Mesothelial cell of epicardium (in vitro differentiated cells): ENCODE measurements around the gene CFAP20DC. TPM values are rescaled to one million over a fixed set of nuclear protein-coding genes. Genes with fewer than 3 reads are reported as not detected.

Experiments used
- DNase-seq, 2 experiments: peaks; one replicate each; pipeline ENCODE4 v3.0.0; 2021; ENCODE audit warnings: low spot score in 2 of 2; ENCODE audit not compliant: unreplicated experiment in 2 of 2
- H3K27ac Mint-ChIP-seq: 2 replicates; pipeline ENCODE4 v1.8.0; 2021; ENCODE audit warnings: mixed read lengths
- H3K27me3 Mint-ChIP-seq: 2 replicates; pipeline ENCODE4 v1.8.0; 2021; ENCODE audit warnings: low read depth, mixed read lengths
- H3K36me3 Mint-ChIP-seq: 2 replicates; pipeline ENCODE4 v1.8.0; 2021; ENCODE audit warnings: mixed read lengths
- H3K4me1 Mint-ChIP-seq: 2 replicates; pipeline ENCODE4 v1.8.0; 2021; ENCODE audit warnings: mixed read lengths
- H3K4me3 Mint-ChIP-seq: 2 replicates; pipeline ENCODE4 v1.8.0; 2021; ENCODE audit warnings: mild to moderate bottlenecking, moderate library complexity, mixed read lengths
- H3K9me3 Mint-ChIP-seq: 2 replicates; pipeline ENCODE4 v1.8.0; 2021; ENCODE audit warnings: mixed read lengths
- total RNA-seq: library from RNA; stranded (reverse); gene quantifications from 3 replicates; pipeline ENCODE4 v1.2.1, GENCODE V29; 2021
- TF ChIP-seq, protein P1 (sequence below): fragments of 200-600 bp; sonication (generic); IDR thresholded peaks from one replicate; pipeline ENCODE4 v1.5.0; 2021; ENCODE audit warnings: antibody characterized with exemption; ENCODE audit not compliant: unreplicated experiment

CFAP20DC gene
- total RNA-seq, 1 donor from 2014 or later: 5.4 TPM

DNA sequence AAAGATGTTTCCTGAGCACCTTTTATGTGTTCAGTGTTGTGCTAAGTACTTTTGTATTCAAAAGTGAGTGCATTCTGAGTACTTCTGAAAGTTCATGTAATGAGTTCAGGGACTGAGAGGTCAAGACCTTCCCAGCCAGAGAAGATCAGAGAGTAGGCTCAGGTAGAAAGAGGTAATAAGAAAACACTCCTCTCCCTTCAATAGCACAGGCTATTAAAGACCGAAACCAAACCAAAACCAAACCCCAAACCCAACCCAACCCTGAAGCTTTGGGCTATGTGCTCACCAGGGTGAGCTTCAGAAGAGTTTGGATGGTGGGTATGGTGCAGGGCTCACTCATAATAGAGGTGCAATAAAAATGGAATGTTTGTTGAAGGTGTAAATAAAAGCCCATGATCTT is 306.5 kb downstream of the CFAP20DC start:
- Mint-ChIP-seq H3K9me3 (no peaks in the 10 kb centered on the region), H3K27ac (no peak overlapping the region), H3K4me3 (no peak overlapping the region), H3K4me1 (no peaks in the 10 kb centered on the region), H3K27me3 (peaks cover 8% of the 10 kb centered on the region), H3K36me3 (no peaks in the 10 kb centered on the region)
- no peak for DNase-seq
- TF ChIP-seq, protein P1, sequence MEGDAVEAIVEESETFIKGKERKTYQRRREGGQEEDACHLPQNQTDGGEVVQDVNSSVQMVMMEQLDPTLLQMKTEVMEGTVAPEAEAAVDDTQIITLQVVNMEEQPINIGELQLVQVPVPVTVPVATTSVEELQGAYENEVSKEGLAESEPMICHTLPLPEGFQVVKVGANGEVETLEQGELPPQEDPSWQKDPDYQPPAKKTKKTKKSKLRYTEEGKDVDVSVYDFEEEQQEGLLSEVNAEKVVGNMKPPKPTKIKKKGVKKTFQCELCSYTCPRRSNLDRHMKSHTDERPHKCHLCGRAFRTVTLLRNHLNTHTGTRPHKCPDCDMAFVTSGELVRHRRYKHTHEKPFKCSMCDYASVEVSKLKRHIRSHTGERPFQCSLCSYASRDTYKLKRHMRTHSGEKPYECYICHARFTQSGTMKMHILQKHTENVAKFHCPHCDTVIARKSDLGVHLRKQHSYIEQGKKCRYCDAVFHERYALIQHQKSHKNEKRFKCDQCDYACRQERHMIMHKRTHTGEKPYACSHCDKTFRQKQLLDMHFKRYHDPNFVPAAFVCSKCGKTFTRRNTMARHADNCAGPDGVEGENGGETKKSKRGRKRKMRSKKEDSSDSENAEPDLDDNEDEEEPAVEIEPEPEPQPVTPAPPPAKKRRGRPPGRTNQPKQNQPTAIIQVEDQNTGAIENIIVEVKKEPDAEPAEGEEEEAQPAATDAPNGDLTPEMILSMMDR: no peak

GRCh38 chr3:58742239-58742638 is 307.6 kb downstream of the CFAP20DC start:
- peaks cover 9% of the 10 kb centered on the region for H3K27me3 Mint-ChIP-seq
- H3K36me3 Mint-ChIP-seq: no peaks in the 10 kb centered on the region
- no peak overlapping the region for H3K27ac Mint-ChIP-seq
- DNase-seq: no peak
- H3K4me3 Mint-ChIP-seq: no peak overlapping the region
- H3K9me3 Mint-ChIP-seq: no peaks in the 10 kb centered on the region
- H3K4me1 Mint-ChIP-seq: no peaks in the 10 kb centered on the region
- TF ChIP-seq, protein P1: no peak

DNA sequence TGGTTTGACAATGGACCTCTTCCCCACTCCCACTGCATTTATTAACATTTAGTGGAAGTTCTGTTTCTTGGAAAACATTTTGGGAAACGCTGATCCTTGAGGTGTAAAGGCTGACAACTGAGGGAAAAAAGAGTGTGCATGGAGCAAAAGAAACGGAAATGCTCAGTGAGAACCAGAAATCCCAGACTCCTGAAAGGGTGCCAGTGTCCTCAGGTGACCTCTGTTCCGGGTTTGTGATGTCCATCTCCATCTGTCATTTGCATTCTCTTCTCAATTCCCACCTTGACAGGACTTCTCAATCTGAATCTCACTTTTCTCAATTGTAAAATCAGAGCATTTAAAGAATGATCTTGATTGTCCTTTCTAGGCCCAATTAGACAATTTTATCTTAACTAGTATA is 312.2 kb downstream of the CFAP20DC start:
- peaks cover 8% of the 10 kb centered on the region for H3K27me3 Mint-ChIP-seq
- no peaks in the 10 kb centered on the region for H3K36me3 Mint-ChIP-seq
- no peaks in the 10 kb centered on the region for H3K9me3 Mint-ChIP-seq
- no peak overlapping the region for H3K4me3 Mint-ChIP-seq
- TF ChIP-seq, protein P1: no peak
- no peaks in the 10 kb centered on the region for H3K4me1 Mint-ChIP-seq
- DNase-seq: no peak
- H3K27ac Mint-ChIP-seq: no peak overlapping the region

GRCh38 chr3:58731673-58732072 is 318.2 kb downstream of the CFAP20DC start:
- Mint-ChIP-seq H3K4me3 (no peak overlapping the region), H3K27me3 (peaks cover 3% of the 10 kb centered on the region), H3K27ac (no peak overlapping the region), H3K36me3 (no peaks in the 10 kb centered on the region), H3K9me3 (peaks cover 4% of the 10 kb centered on the region), H3K4me1 (no peaks in the 10 kb centered on the region)
- no peak for DNase-seq
- TF ChIP-seq, protein P1: no peak

DNA sequence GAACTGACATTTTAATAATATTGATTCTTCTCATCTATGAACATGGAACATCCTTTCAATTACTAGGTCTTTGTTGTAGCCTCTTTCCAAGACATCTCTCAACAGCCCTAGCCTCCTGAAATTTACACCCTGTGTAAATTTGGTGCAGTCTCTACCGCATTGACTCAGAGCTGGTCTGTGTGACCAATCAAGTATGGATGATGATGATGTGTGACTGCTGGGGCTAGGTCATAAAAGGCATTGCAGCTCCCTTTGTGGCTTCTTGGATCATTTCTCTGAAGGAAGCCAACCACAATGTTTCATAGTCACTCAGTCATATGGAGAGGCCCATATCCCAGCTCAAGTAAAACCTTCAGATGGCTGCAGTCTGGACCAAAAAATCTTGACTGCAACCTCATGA is 321.1 kb downstream of the CFAP20DC start:
- no peak for DNase-seq
- Mint-ChIP-seq H3K27ac (no peak overlapping the region), H3K4me1 (peaks cover 13% of the 10 kb centered on the region), H3K36me3 (no peaks in the 10 kb centered on the region), H3K27me3 (no peaks in the 10 kb centered on the region), H3K4me3 (no peak overlapping the region), H3K9me3 (peaks cover 12% of the 10 kb centered on the region)
- TF ChIP-seq, protein P1: no peak

- Mint-ChIP-seq H3K9me3 (peaks cover 12% of the 10 kb centered on the region), H3K27me3 (no peaks in the 10 kb centered on the region), H3K36me3 (no peaks in the 10 kb centered on the region), H3K4me3 (no peak overlapping the region), H3K27ac (no peak overlapping the region), H3K4me1 (peaks cover 34% of the 10 kb centered on the region)
- DNase-seq: no peak
- TF ChIP-seq, protein P1: no peak
These were observed 324.4 kb downstream of the CFAP20DC start for GRCh38 chr3:58725326-58725853.
